ENCODE data around the gene CENPH. TPM values are rescaled to one million over a fixed set of nuclear protein-coding genes. Genes with fewer than 3 reads are reported as not detected.

The CENPH gene
- total and polyA plus RNA-seq, 4 experiments from 2014 or later, result 6.1 to 8.3 (median 6.6) TPM

GRCh38 chr5:69156456-69156855 is 32.9 kb upstream of the CENPH start:
- H3K36me3 ChIP-seq (ENCODE audit: insufficient read depth, low read length), result no peaks in the 10 kb centered on the region
- H3K9me3 ChIP-seq (ENCODE audit: control insufficient read depth in 1 of 2, low read length in 2 of 2), result no peaks in the 10 kb centered on the region
- H3K4me3 ChIP-seq (ENCODE audit: low read length in 2 of 2), result no peak overlapping the region
- Mint-ChIP-seq H3K9me3 (no peaks in the 10 kb centered on the region), H3K4me3 (no peak overlapping the region), H3K36me3 (no peaks in the 10 kb centered on the region), H3K27ac (no peak overlapping the region), H3K4me1 (no peaks in the 10 kb centered on the region), H3K27me3 (no peaks in the 10 kb centered on the region)
- POLR2A ChIA-PET (ENCODE audit: partially characterized antibody), result no interaction called here
- H3K4me1 ChIP-seq (ENCODE audit: insufficient read depth, low read length), result no peaks in the 10 kb centered on the region
- no peaks in the 10 kb centered on the region for H3K27me3 ChIP-seq (ENCODE audit: insufficient read depth, low read length)
- intact Hi-C loops (cut with micrococcal nuclease), result no loop called here
- H3K27ac ChIP-seq (ENCODE audit: low read depth, low read length), result no peak overlapping the region
- no peak for DNase-seq
- CTCF ChIA-PET (ENCODE audit: partially characterized antibody), result no interaction called here

DNA sequence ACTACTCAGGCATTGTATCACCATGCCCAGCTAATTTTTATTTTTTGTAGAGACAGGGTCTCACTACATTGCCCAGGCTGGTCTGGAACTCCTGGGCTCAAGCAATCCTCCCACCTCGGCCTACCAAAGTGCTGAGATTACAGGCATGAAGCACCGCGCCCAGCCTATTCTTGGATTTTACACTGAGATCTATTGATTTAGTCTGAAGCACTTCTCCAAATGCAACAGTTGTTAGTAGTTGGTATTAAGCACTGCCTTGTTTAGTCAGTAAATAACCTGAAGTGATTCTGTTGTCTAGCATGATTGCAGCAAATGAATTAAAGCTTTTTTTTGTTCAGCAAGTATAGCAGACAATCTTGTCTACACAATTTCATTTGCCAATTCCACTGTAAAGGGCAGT is 31.3 kb upstream of the CENPH start:
- H3K27ac Mint-ChIP-seq, result peak overlapping the region in 1 of 7 donors; percentile 47

GRCh38 chr5:69160651-69161050 is 28.7 kb upstream of the CENPH start:
- ChIA-PET CTCF (ENCODE audit: partially characterized antibody) (no interaction called here), POLR2A (ENCODE audit: partially characterized antibody) (no interaction called here)
- Mint-ChIP-seq H3K4me3 (no peak overlapping the region), H3K4me1 (peaks cover 0 to 2% (median under 1%) of the 10 kb centered on the region in 4 donors), H3K9me3 (no peaks in the 10 kb centered on the region), H3K27ac (no peak overlapping the region), H3K36me3 (no peaks in the 10 kb centered on the region), H3K27me3 (no peaks in the 10 kb centered on the region)
- Histone ChIP-seq H3K4me3 (ENCODE audit: low read length in 2 of 2) (no peak overlapping the region), H3K27ac (ENCODE audit: low read depth, low read length) (no peak overlapping the region), H3K36me3 (ENCODE audit: insufficient read depth, low read length) (no peaks in the 10 kb centered on the region), H3K4me1 (ENCODE audit: insufficient read depth, low read length) (no peaks in the 10 kb centered on the region), H3K27me3 (ENCODE audit: insufficient read depth, low read length) (no peaks in the 10 kb centered on the region), H3K9me3 (ENCODE audit: control insufficient read depth in 1 of 2, low read length in 2 of 2) (no peaks in the 10 kb centered on the region)
- intact Hi-C loops (cut with micrococcal nuclease), result no loop called here
- no peak for DNase-seq

More for the DNA sequence above, 31.3 kb upstream of the CENPH start:
- no peaks in the 10 kb centered on the region for H3K9me3 Mint-ChIP-seq
- CTCF ChIA-PET (ENCODE audit: partially characterized antibody), result no interaction called here
- DNase-seq, result no peak
- Histone ChIP-seq H3K27me3 (ENCODE audit: insufficient read depth, low read length) (no peaks in the 10 kb centered on the region), H3K4me3 (ENCODE audit: low read length in 2 of 2) (no peak overlapping the region), H3K9me3 (ENCODE audit: control insufficient read depth in 1 of 2, low read length in 2 of 2) (no peaks in the 10 kb centered on the region), H3K36me3 (ENCODE audit: insufficient read depth, low read length) (no peaks in the 10 kb centered on the region), H3K27ac (ENCODE audit: low read depth, low read length) (no peak overlapping the region), H3K4me1 (ENCODE audit: insufficient read depth, low read length) (no peaks in the 10 kb centered on the region)
- H3K27me3 Mint-ChIP-seq, result no peaks in the 10 kb centered on the region
- POLR2A ChIA-PET (ENCODE audit: partially characterized antibody), result no interaction called here
- H3K36me3 Mint-ChIP-seq, result no peaks in the 10 kb centered on the region
- H3K4me1 Mint-ChIP-seq, result no peaks in the 10 kb centered on the region
- no peak overlapping the region for H3K4me3 Mint-ChIP-seq
- intact Hi-C loops (cut with micrococcal nuclease), result no loop called here

GRCh38 chr5:69166686-69167492 is 22.5 kb upstream of the CENPH start, which contains the start of gene CCNB1:
Gene CCNB1, plus strand, starts transcription at chr5:69167150. Its CDS starts 113 bp downstream, at chr5:69167263.
- Mint-ChIP-seq H3K9me3 (no peaks in the 10 kb centered on the region), H3K36me3 (no peaks in the 10 kb centered on the region), H3K4me3 (peak within 1 kb of the TSS; percentile 90 to 96 (median 94)), H3K27me3 (no peaks in the 10 kb centered on the region), H3K4me1 (peaks cover 11 to 29% (median 20%) of the 10 kb centered on the region in 4 donors), H3K27ac (peak within 1 kb of the TSS; percentile 88 to 97 (median 94))
- Histone ChIP-seq H3K4me3 (ENCODE audit: low read length in 2 of 2) (peak within 1 kb of the TSS; percentile 47 to 90), H3K9me3 (ENCODE audit: control insufficient read depth in 1 of 2, low read length in 2 of 2) (no peaks in the 10 kb centered on the region), H3K4me1 (ENCODE audit: insufficient read depth, low read length) (peaks cover 20% of the 10 kb centered on the region), H3K36me3 (ENCODE audit: insufficient read depth, low read length) (no peaks in the 10 kb centered on the region), H3K27ac (ENCODE audit: low read depth, low read length) (peak within 1 kb of the TSS; percentile 63), H3K27me3 (ENCODE audit: insufficient read depth, low read length) (no peaks in the 10 kb centered on the region)
- ChIA-PET CTCF (ENCODE audit: partially characterized antibody) (interaction anchor here (0.6 to 1.2 kb wide), 3 partner anchors 15 to 168 kb away, joined by 3 to 4 read pairs (median 3); no protein-coding TSS in a partner anchor), POLR2A (ENCODE audit: partially characterized antibody) (interaction anchor here (0.8 to 2.8 kb wide), 5 partner anchors 22 to 166 kb away, joined by 3 to 19 read pairs (median 8); partner anchors contain the start of genes CCDC125, CDK7, CENPH and SLC30A5)
- DNase-seq, result peak; percentile 95 to 97 (median 96)
- intact Hi-C loops (cut with micrococcal nuclease), result loop anchor here (1.0 kb wide), 6 partner anchors 22 to 202 kb away; partner anchors contain the start of genes AK6, CCDC125, CDK7 and CENPH

GRCh38 chr5:69167493-69167855 is 21.9 kb upstream of the CENPH start:
- DNase-seq, result no peak
- H3K36me3 Mint-ChIP-seq, result no peaks in the 10 kb centered on the region
- Histone ChIP-seq H3K27me3 (ENCODE audit: insufficient read depth, low read length) (no peaks in the 10 kb centered on the region), H3K36me3 (ENCODE audit: insufficient read depth, low read length) (no peaks in the 10 kb centered on the region), H3K4me3 (ENCODE audit: low read length in 2 of 2) (peak overlapping the region; percentile 47 to 90), H3K27ac (ENCODE audit: low read depth, low read length) (peak overlapping the region; percentile 63), H3K9me3 (ENCODE audit: control insufficient read depth in 1 of 2, low read length in 2 of 2) (no peaks in the 10 kb centered on the region), H3K4me1 (ENCODE audit: insufficient read depth, low read length) (peaks cover 20% of the 10 kb centered on the region)
- H3K27me3 Mint-ChIP-seq, result no peaks in the 10 kb centered on the region
- H3K9me3 Mint-ChIP-seq, result no peaks in the 10 kb centered on the region
- peak overlapping the region; percentile 88 to 97 (median 94) for H3K27ac Mint-ChIP-seq
- H3K4me1 Mint-ChIP-seq, result peaks cover 11 to 29% (median 20%) of the 10 kb centered on the region in 4 donors
- CTCF ChIA-PET (ENCODE audit: partially characterized antibody), result interaction anchor here (1.2 kb wide), 1 partner anchor 167 kb away, joined by 4 read pairs; no protein-coding TSS in a partner anchor
- POLR2A ChIA-PET (ENCODE audit: partially characterized antibody), result interaction anchor here (2.0 to 2.8 kb wide), 3 partner anchors 22 to 73 kb away, joined by 8 to 19 read pairs (median 10); partner anchors contain the start of genes CDK7, CENPH and SLC30A5
- intact Hi-C loops (cut with micrococcal nuclease), result loop anchor here (1.0 kb wide), 5 partner anchors 22 to 202 kb away; partner anchors contain the start of genes AK6, CCDC125, CDK7 and CENPH
- H3K4me3 Mint-ChIP-seq, result peak overlapping the region; percentile 90 to 96 (median 94)

DNA sequence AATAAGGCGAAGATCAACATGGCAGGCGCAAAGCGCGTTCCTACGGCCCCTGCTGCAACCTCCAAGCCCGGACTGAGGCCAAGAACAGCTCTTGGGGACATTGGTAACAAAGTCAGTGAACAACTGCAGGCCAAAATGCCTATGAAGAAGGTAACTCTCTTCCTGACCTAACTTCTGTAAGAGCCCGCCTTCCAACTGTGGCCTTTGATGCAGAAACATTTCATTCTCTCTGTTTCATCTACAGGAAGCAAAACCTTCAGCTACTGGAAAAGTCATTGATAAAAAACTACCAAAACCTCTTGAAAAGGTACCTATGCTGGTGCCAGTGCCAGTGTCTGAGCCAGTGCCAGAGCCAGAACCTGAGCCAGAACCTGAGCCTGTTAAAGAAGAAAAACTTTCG is 21.5 kb upstream of the CENPH start:
- Mint-ChIP-seq H3K36me3 (peaks cover 0 to under 1% of the 10 kb centered on the region in 2 donors), H3K4me3 (peak overlapping the region; percentile 90 to 96 (median 94)), H3K9me3 (no peaks in the 10 kb centered on the region), H3K27me3 (no peaks in the 10 kb centered on the region), H3K27ac (peak overlapping the region in 6 of 7 donors; percentile 60 to 97 (median 86)), H3K4me1 (peaks cover 11 to 29% (median 20%) of the 10 kb centered on the region in 4 donors)
- Histone ChIP-seq H3K9me3 (ENCODE audit: control insufficient read depth in 1 of 2, low read length in 2 of 2) (no peaks in the 10 kb centered on the region), H3K27ac (ENCODE audit: low read depth, low read length) (peak overlapping the region; percentile 63), H3K27me3 (ENCODE audit: insufficient read depth, low read length) (no peaks in the 10 kb centered on the region), H3K4me1 (ENCODE audit: insufficient read depth, low read length) (peaks cover 20% of the 10 kb centered on the region), H3K4me3 (ENCODE audit: low read length in 2 of 2) (peak overlapping the region; percentile 47 to 90), H3K36me3 (ENCODE audit: insufficient read depth, low read length) (no peaks in the 10 kb centered on the region)
- ChIA-PET POLR2A (ENCODE audit: partially characterized antibody) (interaction anchor here (2.4 to 2.8 kb wide), 2 partner anchors 21 to 74 kb away, joined by 8 to 19 read pairs; partner anchors contain the start of genes CENPH and SLC30A5), CTCF (ENCODE audit: partially characterized antibody) (interaction anchor here (1.2 to 2.6 kb wide), 2 partner anchors 74 to 167 kb away, joined by 4 to 8 read pairs; partner anchors contain the start of gene SLC30A5)
- DNase-seq, result no peak
- intact Hi-C loops (cut with micrococcal nuclease), result loop anchor here (1.0 kb wide), 5 partner anchors 21 to 201 kb away; partner anchors contain the start of genes AK6, CCDC125, CDK7 and CENPH

- Mint-ChIP-seq H3K9me3 (no peaks in the 10 kb centered on the region), H3K36me3 (peaks cover 12 to 14% of the 10 kb centered on the region in 2 donors), H3K27ac (peak overlapping the region in 1 of 7 donors; percentile 17), H3K4me3 (no peak overlapping the region), H3K27me3 (no peaks in the 10 kb centered on the region), H3K4me1 (peaks cover 11 to 28% (median 20%) of the 10 kb centered on the region in 4 donors)
- Histone ChIP-seq H3K27ac (ENCODE audit: low read depth, low read length) (no peak overlapping the region), H3K27me3 (ENCODE audit: insufficient read depth, low read length) (no peaks in the 10 kb centered on the region), H3K4me3 (ENCODE audit: low read length in 2 of 2) (no peak overlapping the region), H3K36me3 (ENCODE audit: insufficient read depth, low read length) (no peaks in the 10 kb centered on the region), H3K4me1 (ENCODE audit: insufficient read depth, low read length) (peaks cover 20% of the 10 kb centered on the region), H3K9me3 (ENCODE audit: control insufficient read depth in 1 of 2, low read length in 2 of 2) (no peaks in the 10 kb centered on the region)
- intact Hi-C loops (cut with micrococcal nuclease), result no loop called here
- no peak for DNase-seq
- POLR2A ChIA-PET (ENCODE audit: partially characterized antibody), result interaction anchor here (0.7 kb wide), 1 partner anchor 74 kb away, joined by 3 read pairs; no protein-coding TSS in a partner anchor
- CTCF ChIA-PET (ENCODE audit: partially characterized antibody), result interaction anchor here (2.6 kb wide), 1 partner anchor 77 kb away, joined by 8 read pairs; the partner anchor contains the start of gene SLC30A5
Measured at GRCh38 chr5:69170495-69170894, 18.9 kb upstream of the CENPH start.
